Measurements from ENCODE around the gene SETBP1.

SETBP1 gene

GRCh38 chr18:44882163-44882868, 201.6 kb downstream of the SETBP1 start:
- DNase-seq: no peak

DNA sequence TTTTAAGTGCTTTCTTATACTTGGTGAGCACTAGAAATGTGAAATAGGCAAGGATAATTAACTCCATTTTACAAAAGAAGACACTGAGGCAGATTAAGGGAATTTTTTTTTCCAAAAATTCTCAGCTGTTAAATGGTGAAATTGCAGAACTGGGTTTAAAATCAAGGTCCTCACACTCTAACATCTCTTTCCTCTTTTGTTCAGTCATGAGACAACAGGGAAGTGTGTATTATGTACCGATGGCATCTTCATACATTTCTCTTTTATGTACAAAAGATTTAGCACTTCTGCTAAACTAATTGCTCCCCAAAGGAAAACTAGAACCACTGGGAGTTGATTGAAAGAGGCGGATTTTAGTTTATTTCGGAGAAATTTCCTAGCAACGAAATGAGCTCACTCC, 203.0 kb downstream of the SETBP1 start:
- DNase-seq: no peak

DNA sequence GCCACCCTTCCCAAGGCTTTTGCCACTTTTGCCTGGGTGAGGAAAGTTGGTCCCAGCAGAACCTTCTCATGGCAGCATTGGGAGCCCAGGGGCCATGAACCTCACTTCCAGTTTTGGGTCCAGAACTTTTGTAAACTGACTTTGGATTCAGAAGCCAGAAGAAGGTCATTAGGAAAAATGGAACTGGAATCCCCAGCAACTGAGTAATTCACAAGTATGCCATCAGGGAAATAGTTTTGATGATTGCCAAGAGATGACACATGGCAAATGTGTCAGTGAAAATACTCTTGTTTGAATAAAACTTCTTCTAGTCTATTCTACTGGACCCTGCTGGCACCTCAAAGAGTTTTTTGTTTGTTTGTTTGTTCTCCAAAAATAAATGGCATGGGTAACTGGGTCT, 203.7 kb downstream of the SETBP1 start:
- no peak for DNase-seq

DNA sequence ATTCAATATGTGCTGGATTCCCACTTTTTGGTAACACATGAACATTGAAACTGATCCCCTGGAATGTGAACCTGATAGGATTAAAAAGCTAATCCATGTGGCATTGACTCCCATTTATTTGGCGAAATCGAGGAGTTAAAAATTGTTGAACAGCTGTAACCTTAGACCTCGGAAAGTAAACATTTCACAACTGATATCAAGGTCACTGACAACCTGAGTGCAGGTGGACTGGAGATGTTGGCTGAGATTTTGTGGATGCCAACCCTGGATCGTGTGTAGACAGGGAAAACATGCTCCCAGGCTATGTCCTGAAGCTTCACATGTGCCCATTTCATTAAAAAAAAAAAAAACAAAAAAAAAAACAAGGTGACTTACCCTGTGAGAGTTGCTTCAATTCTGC, 204.8 kb downstream of the SETBP1 start:
- no peak for DNase-seq

DNA sequence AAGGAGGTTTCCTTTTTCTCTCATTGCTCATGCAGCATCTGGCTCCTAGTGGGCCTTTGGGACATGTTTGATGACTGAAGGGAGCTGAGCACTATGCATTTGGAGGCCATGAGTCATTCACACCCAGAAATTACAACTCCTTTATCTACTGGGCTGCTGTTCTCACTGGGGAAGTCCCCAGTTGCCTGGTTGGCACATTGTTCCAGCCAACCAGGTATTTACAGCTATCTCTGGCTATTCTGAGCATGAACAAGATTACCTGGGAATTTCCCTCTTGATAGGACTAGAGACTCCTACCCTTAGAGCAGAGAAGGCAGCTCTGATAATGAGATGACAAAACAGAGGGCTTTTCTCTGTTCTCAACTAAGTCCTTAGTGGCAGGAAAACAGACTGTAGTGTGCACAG, 206.5 kb downstream of the SETBP1 start:
- no peak for DNase-seq

DNA sequence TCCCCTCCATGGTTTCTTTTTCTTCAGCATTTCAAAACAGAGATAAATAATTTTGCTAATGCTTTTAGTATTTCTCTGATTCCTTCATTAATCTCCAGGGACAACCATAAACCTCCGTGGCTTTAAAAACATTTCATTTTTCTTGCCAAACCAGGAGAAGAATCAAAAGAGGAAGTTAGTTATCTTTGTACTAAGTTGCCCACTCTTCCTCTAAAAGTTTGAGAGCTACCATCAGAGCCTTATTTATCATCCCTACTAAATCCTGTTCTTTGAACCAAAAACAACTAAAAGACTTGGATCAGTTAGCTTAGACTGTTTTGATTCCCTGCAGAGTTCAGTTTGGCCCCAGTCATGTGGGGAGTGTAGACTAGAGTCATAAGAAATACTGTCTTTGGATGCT, 208.4 kb downstream of the SETBP1 start:
- DNase-seq: no peak

GRCh38 chr18:44893045-44893706, 212.5 kb downstream of the SETBP1 start:
- no peak for DNase-seq

GRCh38 chr18:44893966-44894365, 213.3 kb downstream of the SETBP1 start:
- DNase-seq: no peak

- DNase-seq: peak; percentile 29 to 42
Measured at GRCh38 chr18:44895176-44895798, 214.6 kb downstream of the SETBP1 start.

DNA sequence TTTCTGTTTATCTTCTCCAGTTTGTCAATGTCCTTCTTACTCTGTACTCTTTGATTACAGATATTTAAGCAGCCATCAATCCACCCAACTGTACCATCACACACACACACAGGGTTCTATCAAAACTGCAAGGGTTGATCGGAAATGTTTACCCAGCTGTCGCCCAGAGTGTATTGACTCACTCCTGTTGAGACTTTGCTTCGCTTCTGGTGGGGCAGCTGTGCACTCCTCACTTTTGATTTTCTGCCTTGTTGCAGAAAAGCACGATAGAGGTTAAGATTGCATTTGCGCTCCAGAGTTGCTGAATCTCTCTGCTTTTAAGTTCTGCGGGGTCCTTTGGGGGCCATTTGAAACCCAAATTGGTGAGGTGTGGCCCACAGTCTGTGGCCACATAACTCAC, 216.2 kb downstream of the SETBP1 start:
- DNase-seq: no peak

DNA sequence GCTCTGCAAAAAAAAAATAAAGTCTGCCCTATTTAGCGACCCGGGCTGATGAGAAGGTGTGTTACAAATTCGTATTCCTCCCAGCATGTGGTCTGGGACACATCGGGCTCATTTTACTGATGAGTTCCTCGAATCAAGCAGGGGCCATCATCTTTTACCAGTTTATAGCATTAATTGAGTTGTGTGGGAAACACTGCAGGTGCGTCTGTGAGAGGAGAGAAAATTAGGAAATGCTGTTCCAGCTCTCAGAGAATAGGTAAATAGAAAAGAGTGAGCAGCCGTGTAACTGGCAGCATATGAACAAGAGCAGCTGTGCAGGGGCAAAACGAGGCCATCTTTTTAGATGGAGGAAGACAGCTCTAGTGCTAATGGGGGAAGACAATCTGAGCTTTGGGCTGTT, 216.7 kb downstream of the SETBP1 start:
- no peak for DNase-seq

DNA sequence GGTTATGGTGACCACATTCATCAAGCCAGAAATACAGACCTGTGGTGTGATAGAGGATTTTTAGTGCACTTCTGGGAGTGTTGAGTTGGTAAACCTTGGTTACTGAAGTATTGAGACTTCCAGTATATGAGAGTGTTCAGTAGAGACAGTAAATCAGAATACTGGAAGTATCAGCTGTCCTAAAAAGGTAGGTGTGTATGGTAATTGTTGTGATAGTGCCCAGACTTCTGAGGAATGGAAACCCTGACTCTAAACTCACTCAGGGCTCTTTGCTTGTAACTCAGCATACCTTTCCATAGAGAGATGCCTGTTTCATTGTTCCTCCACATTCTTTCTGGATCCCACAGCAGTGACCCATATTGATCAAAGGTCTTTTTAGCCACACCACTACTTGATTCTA, 217.1 kb downstream of the SETBP1 start:
- DNase-seq: no peak

- DNase-seq: no peak
Measured at GRCh38 chr18:44898498-44898897, 217.8 kb downstream of the SETBP1 start.

- peak in 1 of 2 experiments; percentile 2 for DNase-seq
Measured at GRCh38 chr18:44899832-44900231, 219.1 kb downstream of the SETBP1 start.

- no peak for DNase-seq
Measured at GRCh38 chr18:44900627-44901026, 219.9 kb downstream of the SETBP1 start.

- DNase-seq: no peak
Measured at GRCh38 chr18:44901283-44901682, 220.6 kb downstream of the SETBP1 start.

DNA sequence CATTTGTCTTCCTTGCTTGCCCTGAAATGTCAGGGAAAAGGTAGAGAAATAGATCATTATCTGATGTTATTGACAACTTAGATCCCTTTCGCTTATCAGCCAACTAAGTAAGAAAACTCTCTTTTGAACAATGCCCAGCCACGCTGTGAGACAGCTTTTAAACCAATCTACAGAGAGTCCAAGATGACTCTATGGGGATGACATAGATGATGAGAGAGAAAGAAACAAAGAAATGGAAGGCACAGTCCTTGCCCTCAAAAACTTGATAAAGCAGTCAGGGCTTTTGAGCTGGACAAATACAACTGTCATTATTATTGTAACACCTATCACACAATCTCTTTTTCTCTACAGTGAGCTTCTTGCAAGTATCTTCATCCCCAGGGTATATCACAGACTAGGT, 222.6 kb downstream of the SETBP1 start:
- no peak for DNase-seq

DNA sequence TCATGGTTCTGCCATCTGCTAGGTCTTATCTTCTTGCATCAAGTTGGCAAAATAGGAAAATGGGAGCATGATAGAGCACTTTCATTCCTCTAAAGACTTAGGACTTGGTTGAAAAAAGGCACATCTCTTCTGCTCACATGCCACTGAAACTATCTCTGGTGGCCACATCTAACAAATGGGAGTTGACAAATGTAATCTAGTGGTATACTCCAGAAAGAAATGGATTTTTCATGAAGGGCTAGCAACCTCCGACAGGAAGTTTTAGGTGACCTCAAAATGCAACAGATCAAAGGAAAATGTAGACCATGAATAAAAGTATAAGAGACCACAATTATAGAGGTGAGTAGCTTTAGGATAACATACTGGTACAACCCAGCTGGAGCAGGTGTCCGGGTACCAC, 224.1 kb downstream of the SETBP1 start:
- DNase-seq: no peak

DNA sequence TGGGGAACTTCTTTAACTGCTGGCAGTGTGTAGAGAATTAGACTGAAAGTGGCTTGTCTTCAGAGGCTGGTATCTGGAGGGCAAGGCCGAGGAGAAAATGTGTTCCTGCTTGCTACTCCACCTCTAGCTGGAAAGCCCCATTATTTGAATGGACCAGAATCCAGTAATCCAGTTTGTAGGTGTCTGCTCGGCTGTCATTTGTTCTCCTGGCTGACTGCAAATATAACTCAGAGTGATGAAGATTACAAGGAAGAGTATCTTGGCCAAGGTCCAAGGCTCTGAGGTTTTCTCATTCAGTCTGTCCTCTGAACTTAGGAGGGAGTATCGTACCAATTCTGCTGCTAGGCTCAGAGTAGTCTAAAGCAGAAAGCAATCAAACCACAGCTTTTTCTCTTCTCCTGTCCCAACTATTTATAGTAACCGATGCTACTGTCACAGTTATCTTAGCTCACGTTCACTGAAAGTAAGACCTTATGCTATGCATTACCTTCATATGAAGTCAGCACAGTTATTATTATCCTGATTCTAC, 228.6 kb downstream of the SETBP1 start:
- no peak for DNase-seq

GRCh38 chr18:44911260-44911659, 230.6 kb downstream of the SETBP1 start:
- DNase-seq: no peak

GRCh38 chr18:44911773-44912172, 231.1 kb downstream of the SETBP1 start:
- no peak for DNase-seq

- DNase-seq: no peak
Measured at GRCh38 chr18:44912740-44913478, 232.2 kb downstream of the SETBP1 start.

GRCh38 chr18:44914028-44914427, 233.3 kb downstream of the SETBP1 start:
- DNase-seq: no peak
